GM18499 (cell line): Measurements from ENCODE around the gene RIN2.

ENCODE experiments used
- ATAC-seq: cut with Tn5 transposase; IDR thresholded peaks from one replicate; pipeline ENCODE4 v1.9.1; 2021; ENCODE audit warnings: moderate number of reproducible peaks; ENCODE audit not compliant: insufficient read depth, unreplicated experiment

RIN2 gene

GRCh38 chr20:19760371-19760721, 2.3 kb downstream of the RIN2 start:
- no peak for ATAC-seq

GRCh38 chr20:19761326-19761725, 3.3 kb downstream of the RIN2 start:
- no peak for ATAC-seq

- ATAC-seq, result no peak
These were observed 3.8 kb downstream of the RIN2 start for GRCh38 chr20:19761841-19762240.

GRCh38 chr20:19764207-19764606, 6.1 kb downstream of the RIN2 start:
- no peak for ATAC-seq

GRCh38 chr20:19765266-19765665, 7.2 kb downstream of the RIN2 start:
- no peak for ATAC-seq

- no peak for ATAC-seq
These were observed 7.9 kb downstream of the RIN2 start for GRCh38 chr20:19765913-19766312.

GRCh38 chr20:19767070-19767469, 9.0 kb downstream of the RIN2 start:
- no peak for ATAC-seq

- ATAC-seq, result no peak
These were observed 10.3 kb downstream of the RIN2 start for GRCh38 chr20:19768325-19768842.

GRCh38 chr20:19769507-19769906, 11.4 kb downstream of the RIN2 start:
- ATAC-seq, result no peak

- no peak for ATAC-seq
These were observed 12.3 kb downstream of the RIN2 start for GRCh38 chr20:19770375-19770774.

- ATAC-seq, result no peak
These were observed 13.0 kb downstream of the RIN2 start for GRCh38 chr20:19771031-19771430.

- ATAC-seq, result no peak
These were observed 15.4 kb downstream of the RIN2 start for GRCh38 chr20:19773471-19773870.

- ATAC-seq, result no peak
These were observed 16.3 kb downstream of the RIN2 start for GRCh38 chr20:19774135-19774933.

- ATAC-seq, result no peak
These were observed 17.5 kb downstream of the RIN2 start for GRCh38 chr20:19775353-19776253.

- ATAC-seq, result no peak
These were observed 19.3 kb downstream of the RIN2 start for GRCh38 chr20:19777315-19777714.

GRCh38 chr20:19777981-19778380, 19.9 kb downstream of the RIN2 start:
- ATAC-seq, result no peak

GRCh38 chr20:19778404-19778803, 20.3 kb downstream of the RIN2 start:
- no peak for ATAC-seq

- peak; percentile 70 for ATAC-seq
These were observed 21.6 kb downstream of the RIN2 start for GRCh38 chr20:19779634-19780033.

GRCh38 chr20:19780261-19780660, 22.2 kb downstream of the RIN2 start:
- ATAC-seq, result no peak

GRCh38 chr20:19781235-19781634, 23.2 kb downstream of the RIN2 start:
- ATAC-seq, result no peak

- ATAC-seq, result no peak
These were observed 24.6 kb downstream of the RIN2 start for GRCh38 chr20:19782669-19783068.
